GM19193 (cell line): ENCODE data around the gene HNRNPUL1.

Experiments used
- POLR2A ChIP-seq: IDR thresholded peaks from 4 replicates; pipeline ENCODE4 v1.6.1; 2011; ENCODE audit not compliant: insufficient read depth, insufficient read length; ENCODE audit errors: extremely low read depth

Gene HNRNPUL1

DNA sequence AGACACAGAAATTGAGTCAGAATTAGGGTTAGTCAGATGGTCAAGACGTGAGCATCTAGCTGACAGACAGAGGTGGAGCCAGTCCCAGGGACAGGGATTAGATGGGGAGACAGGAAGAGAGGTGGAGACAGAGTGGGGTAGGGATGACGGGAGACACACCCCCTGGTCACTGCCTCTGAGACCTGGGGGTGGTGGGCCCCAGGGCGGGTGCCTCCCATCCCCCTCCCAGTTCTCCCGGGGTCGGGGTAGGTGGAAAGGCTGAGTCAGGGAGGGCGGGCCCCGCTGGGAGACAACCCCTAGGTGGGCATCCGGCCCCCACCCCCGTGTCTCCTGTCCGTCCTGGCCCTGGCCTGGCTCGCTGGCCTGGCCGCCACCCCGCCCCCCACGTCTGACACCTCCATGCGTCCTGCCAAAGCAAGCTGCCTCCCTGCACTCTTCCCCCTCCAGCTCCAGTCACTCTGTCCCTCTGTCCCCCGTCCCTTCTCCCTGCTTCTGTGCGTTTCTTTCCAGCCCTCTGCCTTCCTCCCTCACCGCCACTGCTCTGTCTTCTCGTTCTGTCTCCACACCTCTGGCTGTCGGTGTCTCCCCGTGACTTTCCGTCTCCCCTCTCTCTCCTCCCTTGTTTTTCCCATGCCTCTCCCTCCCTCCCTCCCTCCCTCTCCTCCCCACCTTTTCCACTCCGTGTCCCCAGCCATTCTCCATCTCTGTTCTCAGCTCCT is 60.9 kb downstream of the HNRNPUL1 start:
- TF ChIP-seq POLR2A: no peak

DNA sequence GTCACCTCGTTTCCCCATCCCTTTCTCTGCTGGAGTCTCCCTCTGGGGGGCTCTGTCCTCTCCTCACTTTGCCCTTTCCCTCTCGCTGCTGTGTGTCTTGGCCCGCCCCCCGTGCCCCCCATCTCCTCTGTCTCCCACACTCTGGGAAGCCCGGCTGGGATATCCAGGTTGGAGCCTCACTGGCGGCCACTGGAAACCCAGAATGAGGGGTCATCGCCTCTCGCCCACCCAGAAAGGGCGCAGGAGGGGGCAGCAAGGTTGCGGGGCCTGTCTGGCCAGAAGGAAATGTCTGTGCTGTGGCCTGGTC is 61.4 kb downstream of the HNRNPUL1 start:
- TF ChIP-seq POLR2A: no peak

DNA sequence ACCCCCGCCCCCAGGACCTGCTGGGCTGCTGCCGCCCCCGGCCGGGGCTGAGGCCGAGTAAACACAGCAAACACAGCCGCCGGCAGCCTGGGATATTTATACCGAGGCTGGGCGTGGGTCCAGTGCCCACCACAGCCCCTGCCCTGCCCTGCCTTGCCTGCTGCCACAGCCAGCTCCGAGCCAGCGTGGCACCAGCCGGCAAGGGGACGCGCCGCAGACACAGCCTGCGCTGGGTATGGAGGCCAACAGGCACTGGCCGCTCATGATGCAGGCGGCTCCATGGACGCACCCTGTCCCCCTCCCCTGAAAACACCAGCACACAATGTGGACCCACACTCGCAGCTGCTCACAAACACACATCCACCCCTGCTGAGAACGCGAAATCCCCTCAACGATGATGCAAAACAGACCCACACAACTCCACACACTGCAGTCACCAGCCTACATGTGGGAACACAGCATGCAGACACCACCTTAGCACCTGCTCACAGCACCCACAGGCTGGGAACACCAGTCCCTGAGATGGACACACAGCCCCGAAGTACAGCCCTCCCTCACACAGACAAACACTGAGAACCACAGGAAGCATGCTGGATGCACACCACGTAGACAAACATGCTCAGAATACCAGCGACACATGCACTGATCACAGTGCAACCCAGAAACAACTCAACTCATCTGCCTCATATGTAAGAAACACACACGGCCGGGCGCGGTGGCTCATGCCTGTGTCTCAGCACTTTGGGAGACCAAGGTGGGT is 62.0 kb downstream of the HNRNPUL1 start:
- TF ChIP-seq POLR2A: no peak

DNA sequence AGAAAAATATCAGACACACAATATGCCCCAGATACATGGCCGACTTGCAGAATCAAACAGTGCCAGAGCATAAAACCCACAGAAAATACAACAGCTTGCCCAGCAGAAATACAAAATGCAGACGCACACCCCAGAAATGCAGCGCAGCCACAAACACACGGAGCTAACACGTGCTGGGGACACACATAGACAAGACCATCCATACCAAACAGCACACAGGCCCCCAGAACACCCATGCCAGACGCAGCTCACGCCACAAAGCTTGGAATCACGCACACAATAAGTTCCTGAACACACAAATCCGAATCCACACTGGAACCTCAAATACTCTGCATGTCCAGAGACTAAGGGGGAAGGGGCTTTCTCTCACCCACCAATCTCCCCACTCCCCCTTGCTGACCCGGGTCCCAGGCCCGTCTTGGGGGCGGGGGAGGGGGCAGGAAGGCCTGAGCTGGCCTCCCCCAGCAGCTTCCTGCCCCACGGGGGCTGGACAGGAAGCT is 63.0 kb downstream of the HNRNPUL1 start:
- no peak for TF ChIP-seq POLR2A

DNA sequence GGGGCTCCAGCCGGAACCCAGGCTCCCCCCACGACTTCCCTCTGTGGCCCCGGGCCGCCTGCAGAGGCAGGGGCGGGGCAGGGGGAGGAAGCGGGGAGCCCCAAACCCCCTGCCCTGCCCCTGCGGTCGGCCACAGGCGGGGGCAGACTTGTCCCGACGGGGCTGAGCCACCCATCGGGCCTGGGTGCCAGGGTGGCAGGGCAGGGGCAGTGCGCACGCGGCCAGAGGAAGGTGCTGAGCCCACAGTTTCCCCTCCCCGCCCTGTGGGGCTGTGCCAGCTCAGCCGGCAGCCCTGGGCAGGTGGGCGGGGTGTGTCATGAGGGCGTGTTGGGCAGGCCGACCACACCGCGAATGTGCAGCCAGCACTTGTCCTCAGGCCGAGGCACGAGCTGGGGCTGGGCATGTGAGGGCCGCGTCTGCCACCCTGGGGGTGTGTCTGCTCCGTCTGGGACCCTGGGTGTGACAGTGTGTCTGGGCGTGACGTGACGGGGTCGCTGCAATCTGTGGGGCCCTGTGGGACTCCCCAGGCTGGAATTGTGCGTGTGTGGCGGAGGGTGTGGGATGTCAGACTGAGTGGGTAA is 63.5 kb downstream of the HNRNPUL1 start:
- peak; percentile 54 for TF ChIP-seq POLR2A

DNA sequence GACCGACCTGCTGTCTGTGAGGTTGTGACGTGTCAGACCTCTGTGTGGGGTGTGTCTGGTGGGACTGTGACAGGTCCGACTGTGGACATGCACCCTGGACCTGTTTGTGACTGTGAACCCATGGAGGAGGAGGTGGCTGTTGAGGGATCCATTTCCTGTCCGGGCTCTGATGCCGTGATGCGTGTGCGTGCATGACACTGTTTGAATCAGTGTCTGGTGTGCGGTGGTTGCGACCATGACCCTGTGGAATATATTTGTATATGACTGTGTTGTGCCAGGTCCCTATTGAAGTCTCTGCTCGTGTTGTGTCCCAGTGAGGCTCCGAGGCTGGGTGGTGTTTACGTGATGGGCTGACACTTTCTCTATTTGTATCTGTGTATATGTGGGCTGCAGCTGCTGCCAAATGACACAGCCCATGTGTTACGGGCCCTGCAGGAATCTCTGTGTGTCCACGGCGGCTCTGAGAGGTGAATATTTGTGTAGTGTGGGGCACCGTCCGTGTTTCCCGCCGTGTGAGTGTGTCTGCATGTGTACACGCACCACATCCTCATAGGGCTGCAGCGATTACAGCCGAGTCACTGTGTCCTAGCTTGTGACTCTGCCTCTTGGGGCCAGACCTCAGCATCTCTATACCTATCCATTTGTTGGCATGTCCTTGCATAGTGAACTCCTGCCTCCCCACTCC is 64.1 kb downstream of the HNRNPUL1 start:
- TF ChIP-seq POLR2A: no peak

DNA sequence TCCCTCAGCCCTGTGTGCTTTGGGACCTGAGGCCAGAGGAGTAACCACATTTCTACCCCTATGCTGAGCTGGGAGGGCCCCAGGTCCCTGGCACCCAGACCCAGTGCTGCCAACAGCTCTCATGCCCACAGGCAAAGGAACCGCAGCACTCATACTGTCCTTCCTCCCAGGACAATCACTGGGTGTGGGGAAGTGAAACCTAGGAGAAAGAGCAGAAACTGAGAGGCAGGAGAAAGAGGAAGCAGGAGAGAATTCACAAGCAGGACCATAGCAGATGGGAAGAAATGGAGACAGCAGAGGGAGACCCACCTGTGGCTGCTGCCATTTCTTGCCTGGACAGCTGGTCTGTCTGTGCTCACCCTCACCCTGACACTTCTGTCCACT is 64.7 kb downstream of the HNRNPUL1 start:
- TF ChIP-seq POLR2A: no peak

DNA sequence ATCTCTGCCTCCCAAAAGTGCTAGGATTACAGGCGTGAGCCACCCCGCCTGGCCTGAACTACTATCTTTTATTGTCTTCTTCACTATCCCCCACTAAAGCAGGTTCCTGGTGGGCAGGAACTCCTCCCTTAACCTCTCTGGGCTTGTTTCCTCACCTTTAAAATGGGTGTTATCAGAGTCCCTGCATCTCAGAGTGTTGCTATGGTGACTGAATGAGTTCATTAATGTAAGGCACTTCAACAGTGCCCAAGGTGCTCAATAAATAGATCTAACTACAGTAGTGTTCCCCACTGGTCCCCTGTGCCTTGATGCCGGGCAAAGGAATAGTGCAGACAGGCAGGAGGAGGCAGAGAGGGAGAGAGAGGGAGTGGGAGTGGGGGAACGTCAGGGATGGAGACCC is 66.3 kb downstream of the HNRNPUL1 start:
- no peak for TF ChIP-seq POLR2A

DNA sequence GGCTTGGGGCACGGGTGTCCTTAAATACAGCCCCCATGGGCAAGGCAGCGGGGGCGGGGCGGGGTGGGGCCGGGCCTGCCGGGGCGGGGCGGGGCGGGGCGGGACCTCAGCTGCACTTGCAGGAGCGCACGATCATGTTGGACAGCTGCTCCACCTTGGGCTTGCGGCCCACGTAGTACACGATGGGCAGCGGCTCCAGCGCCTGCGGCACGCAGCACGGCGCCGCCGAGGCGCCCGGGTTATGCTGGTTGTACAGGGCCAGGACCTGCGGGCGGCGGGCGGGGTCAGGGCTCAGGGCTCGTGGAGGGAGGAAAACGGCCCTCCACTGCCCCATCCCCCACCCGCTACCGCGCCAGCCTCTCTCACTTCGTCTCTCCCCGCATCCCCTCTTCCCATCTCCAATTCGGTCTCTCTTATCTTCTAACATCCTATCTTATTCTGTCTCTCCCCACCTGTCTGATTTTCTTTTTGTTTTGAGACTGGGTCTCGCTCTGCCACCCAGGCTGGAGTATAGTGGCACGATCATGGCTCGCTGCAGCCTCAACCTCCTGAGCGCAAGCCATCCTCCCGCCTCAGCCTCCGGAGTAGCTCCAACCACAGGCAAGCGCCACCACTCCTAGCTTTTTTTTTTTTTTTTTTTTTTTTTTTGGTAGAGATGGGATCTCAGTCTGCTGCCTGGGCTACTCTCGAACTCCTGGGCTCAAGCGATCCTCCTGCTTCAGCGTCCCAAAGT is 66.9 kb downstream of the HNRNPUL1 start:
- TF ChIP-seq POLR2A: no peak

DNA sequence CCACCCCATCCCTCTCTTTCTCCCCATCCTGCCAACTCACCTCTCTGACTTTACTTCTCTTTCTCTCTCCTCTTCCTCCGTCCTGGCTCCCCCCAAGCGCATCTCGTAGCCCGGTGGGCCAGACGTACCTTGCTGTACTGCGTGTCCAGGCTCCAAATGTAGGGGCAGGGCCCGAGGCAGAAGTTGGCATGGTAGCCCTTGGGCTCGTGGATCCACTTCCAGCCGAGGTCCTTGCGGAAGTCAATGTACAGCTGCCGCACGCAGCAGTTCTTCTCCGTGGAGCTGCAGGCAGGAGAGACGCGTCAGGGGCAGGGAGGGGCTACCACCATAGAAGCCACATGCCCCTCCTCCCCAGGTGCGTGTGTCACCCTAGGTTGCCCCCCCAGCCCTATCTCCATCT is 67.8 kb downstream of the HNRNPUL1 start:
- no peak for TF ChIP-seq POLR2A

DNA sequence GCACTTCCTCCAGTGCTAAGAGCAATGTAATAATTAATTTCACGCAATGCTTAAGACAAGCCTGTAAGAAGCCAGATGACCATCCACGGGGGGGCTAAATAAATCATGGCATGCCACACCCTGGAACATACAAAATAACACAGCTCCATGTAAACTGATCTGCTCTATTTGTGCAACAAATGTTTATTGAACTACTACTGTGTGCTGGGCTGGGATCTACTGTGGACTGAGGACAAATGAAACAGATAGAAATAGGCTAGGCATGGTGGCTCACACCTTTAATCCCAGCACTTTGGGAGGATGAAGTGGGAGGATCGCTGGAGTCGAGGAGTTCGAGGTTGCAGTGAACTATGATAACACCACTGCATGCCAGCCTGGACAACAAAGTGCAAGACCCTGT is 68.3 kb downstream of the HNRNPUL1 start:
- no peak for TF ChIP-seq POLR2A

DNA sequence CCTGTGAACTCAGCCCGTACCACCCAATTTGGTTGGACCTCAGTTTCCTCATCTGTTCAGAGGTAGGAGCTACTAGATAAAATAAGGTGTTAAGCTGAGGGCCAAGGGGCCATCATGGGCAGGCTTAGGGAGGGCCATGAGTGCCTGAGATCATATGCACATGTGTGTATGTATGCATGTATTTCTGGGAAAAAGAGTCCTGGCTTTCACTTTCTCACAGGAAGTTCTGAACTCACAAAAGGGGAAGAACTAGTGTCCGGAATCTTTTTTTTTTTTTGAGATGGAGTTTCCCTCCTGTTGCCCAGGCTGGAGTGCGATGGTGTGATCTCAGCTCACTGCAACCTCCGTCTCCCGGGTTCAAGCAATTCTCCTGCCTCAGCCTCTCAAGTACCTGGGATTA is 70.6 kb downstream of the HNRNPUL1 start:
- no peak for TF ChIP-seq POLR2A

DNA sequence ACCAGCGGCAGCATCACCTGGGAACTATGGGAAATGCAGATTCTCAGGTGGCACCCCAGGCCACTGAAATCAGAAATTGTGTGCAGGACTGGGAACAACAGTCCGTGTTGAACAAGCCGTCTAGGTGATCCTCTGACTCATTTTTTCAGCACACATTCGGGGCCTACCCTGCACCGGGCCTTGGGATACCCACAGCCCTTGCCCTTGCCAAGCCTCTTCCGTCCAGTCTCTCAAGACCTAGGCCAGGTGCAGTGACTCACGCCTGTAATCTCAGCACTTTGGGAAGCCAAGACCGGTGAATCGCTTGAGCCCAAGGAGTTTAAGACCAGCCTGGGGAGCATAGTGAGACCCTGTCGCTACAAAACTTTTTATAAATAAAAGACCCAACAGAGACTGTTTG is 71.3 kb downstream of the HNRNPUL1 start:
- TF ChIP-seq POLR2A: no peak

DNA sequence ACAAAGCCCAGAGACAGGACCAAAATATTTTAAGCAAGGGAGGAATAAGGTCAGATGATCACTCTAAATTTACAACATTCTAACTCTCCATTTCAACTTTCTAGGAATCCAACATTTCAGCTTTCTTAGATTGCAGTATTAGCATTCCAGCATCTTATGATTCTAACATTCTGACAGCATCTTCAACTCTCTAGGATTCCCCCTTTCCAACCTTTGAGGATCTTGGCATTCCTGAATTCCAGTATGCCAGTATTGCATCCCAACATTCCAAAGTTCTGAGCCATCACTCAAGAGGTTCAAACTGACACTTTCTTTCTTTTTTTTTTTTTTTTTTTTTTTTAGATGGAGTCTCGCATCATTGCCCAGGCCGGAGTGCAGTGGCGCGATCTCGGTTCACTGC is 75.8 kb downstream of the HNRNPUL1 start:
- no peak for TF ChIP-seq POLR2A
